Keratinocyte (primary cell): ENCODE measurements around the gene PIGL.

Experiments used
- CTCF ChIP-seq, 3 experiments: IDR thresholded peaks in 1 of 3; conservative IDR thresholded peaks in 1 of 3; optimal IDR thresholded peaks in 1 of 3; 2 replicates in 2 of 3; 3 replicates in 1 of 3; pipeline versions ENCODE3 to v1.5.1; 2011; ENCODE audit warnings: low read length in 3 of 3, mild to moderate bottlenecking in 3 of 3, moderate library complexity in 2 of 3, control low read depth in 1 of 3, inconsistent platforms in 1 of 3; ENCODE audit not compliant: insufficient read depth in 2 of 3; ENCODE audit errors: extremely low read depth in 1 of 3
- EZH2 ChIP-seq: IDR thresholded peaks from one replicate; pipeline ENCODE4 v1.6.1; 2012; ENCODE audit warnings: inconsistent platforms, mild to moderate bottlenecking, low read length, moderate library complexity

GRCh38 chr17:16338391-16338790 lies 121.4 kb downstream of the PIGL start:
- TF ChIP-seq EZH2 (no peak), CTCF (optimal IDR thresholded peaks at IDR 0.05 in 1 of 3, IDR thresholded peaks at IDR 0.05 in 1 of 3, conservative IDR thresholded peaks at IDR 0.05 in 1 of 3; ENCODE audit: extremely low read depth in 1 of 3, insufficient read depth in 2 of 3, low read length in 3 of 3) (no peak)
